DND-41 (cell line): ENCODE data around the gene GREB1L.

Experiments used
- ATAC-seq: fragments of 200-7000 bp; cut with Tn5 transposase; 3 replicates; pipeline ENCODE4 v1.9.1; 2021; ENCODE audit warnings: low read depth; ENCODE audit not compliant: insufficient read depth
- DNase-seq: peaks from one replicate; pipeline ENCODE4 v3.0.0-alpha.2; 2020
- H2AFZ ChIP-seq: 2 replicates; pipeline ENCODE4 v1.6.0; 2012; ENCODE audit warnings: low read depth, low read length
- H3K27ac ChIP-seq: 2 replicates; pipeline ENCODE4 v1.5.1; 2012; ENCODE audit warnings: low read length, inconsistent platforms
- H3K27me3 ChIP-seq: fragments of 200-600 bp; sonication (generic); 2 replicates; pipeline ENCODE4 v1.6.0; 2012; ENCODE audit warnings: low read length, mild to moderate bottlenecking, inconsistent platforms; ENCODE audit not compliant: insufficient read depth, poor library complexity
- H3K36me3 ChIP-seq: 2 replicates; pipeline ENCODE4 v1.5.1; 2012; ENCODE audit warnings: low read length, inconsistent platforms; ENCODE audit not compliant: insufficient read depth
- H3K4me1 ChIP-seq: 2 replicates; pipeline ENCODE4 v1.5.1; 2012; ENCODE audit warnings: mild to moderate bottlenecking, low read length; ENCODE audit not compliant: insufficient read depth
- H3K4me2 ChIP-seq: 2 replicates; pipeline ENCODE4 v1.6.0; 2012; ENCODE audit warnings: mild to moderate bottlenecking, moderate library complexity, low read length, inconsistent platforms; ENCODE audit not compliant: insufficient read depth
- H3K4me3 ChIP-seq, 2 experiments: fragments of 200-600 bp in 1 of 2; shearing (Covaris generic) in 1 of 2; 2 replicates each; pipeline ENCODE4 v1.5.1; 2012 to 2016; ENCODE audit warnings: inconsistent platforms in 2 of 2, low read length in 2 of 2, mild to moderate bottlenecking in 2 of 2, low read depth in 1 of 2, moderate library complexity in 1 of 2
- H3K79me2 ChIP-seq: 2 replicates; pipeline ENCODE4 v1.6.0; 2012; ENCODE audit warnings: low read length, inconsistent platforms; ENCODE audit not compliant: insufficient read depth
- H3K9ac ChIP-seq: 2 replicates; pipeline ENCODE4 v1.6.0; 2012; ENCODE audit warnings: low read depth, mild to moderate bottlenecking, inconsistent platforms, low read length, moderate library complexity
- H3K9me3 ChIP-seq: 2 replicates; pipeline ENCODE4 v1.5.1; 2012; ENCODE audit warnings: low read length, moderate library complexity, mild to moderate bottlenecking, inconsistent platforms; ENCODE audit not compliant: insufficient read depth, severe bottlenecking
- H4K20me1 ChIP-seq: 2 replicates; pipeline ENCODE4 v1.6.0; 2012; ENCODE audit warnings: low read length; ENCODE audit not compliant: insufficient read depth
- EZH2 ChIP-seq: IDR thresholded peaks from 3 replicates; pipeline ENCODE4 v1.6.1; 2012; ENCODE audit warnings: borderline replicate concordance, low read depth, mild to moderate bottlenecking, moderate library complexity, low read length, inconsistent platforms; ENCODE audit not compliant: severe bottlenecking
- TF ChIP-seq, protein P1 (sequence below): IDR thresholded peaks from 2 replicates; pipeline ENCODE4 v1.5.1; 2012; ENCODE audit warnings: borderline replicate concordance, low read length, moderate library complexity, mild to moderate bottlenecking; ENCODE audit not compliant: poor library complexity, severe bottlenecking; ENCODE audit errors: extremely low read depth

Gene GREB1L

GRCh38 chr18:21336846-21337245, 94.8 kb downstream of the GREB1L start:
- Histone ChIP-seq H3K79me2 (no peaks in the 10 kb centered on the region), H3K4me3 (no peak overlapping the region), H3K27me3 (peaks cover 6% of the 10 kb centered on the region), H4K20me1 (no peaks in the 10 kb centered on the region), H3K4me1 (no peaks in the 10 kb centered on the region), H3K27ac (no peak overlapping the region), H3K9me3 (no peaks in the 10 kb centered on the region), H3K36me3 (no peaks in the 10 kb centered on the region), H3K4me2 (no peak overlapping the region), H2AFZ (no peak overlapping the region), H3K9ac (no peak overlapping the region)
- ATAC-seq (no peak), DNase-seq (no peak)
- TF ChIP-seq, protein P1, sequence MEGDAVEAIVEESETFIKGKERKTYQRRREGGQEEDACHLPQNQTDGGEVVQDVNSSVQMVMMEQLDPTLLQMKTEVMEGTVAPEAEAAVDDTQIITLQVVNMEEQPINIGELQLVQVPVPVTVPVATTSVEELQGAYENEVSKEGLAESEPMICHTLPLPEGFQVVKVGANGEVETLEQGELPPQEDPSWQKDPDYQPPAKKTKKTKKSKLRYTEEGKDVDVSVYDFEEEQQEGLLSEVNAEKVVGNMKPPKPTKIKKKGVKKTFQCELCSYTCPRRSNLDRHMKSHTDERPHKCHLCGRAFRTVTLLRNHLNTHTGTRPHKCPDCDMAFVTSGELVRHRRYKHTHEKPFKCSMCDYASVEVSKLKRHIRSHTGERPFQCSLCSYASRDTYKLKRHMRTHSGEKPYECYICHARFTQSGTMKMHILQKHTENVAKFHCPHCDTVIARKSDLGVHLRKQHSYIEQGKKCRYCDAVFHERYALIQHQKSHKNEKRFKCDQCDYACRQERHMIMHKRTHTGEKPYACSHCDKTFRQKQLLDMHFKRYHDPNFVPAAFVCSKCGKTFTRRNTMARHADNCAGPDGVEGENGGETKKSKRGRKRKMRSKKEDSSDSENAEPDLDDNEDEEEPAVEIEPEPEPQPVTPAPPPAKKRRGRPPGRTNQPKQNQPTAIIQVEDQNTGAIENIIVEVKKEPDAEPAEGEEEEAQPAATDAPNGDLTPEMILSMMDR = no peak
- TF ChIP-seq EZH2 = no peak

DNA sequence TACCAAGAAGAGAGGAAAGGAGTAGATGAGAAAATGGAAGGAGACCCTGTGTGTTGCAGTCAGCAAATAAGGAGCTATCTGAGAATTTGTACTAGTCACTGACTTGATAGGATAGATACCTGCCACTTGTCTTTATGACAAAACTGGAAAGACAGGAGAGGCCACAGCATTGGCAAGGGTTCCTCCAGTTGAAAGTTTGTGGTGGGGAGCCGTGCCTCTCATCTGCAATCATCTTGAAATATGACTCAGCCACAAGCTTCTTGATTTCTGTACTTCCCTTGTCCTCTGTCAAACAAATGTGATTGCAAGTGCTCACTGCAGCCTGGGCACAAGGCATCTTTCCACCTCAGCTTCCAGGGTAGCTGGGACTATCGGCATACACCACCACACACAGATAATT, 99.1 kb downstream of the GREB1L start:
- Histone ChIP-seq H3K4me3 (no peak overlapping the region), H3K27me3 (peaks cover 9% of the 10 kb centered on the region), H4K20me1 (no peaks in the 10 kb centered on the region), H3K79me2 (no peaks in the 10 kb centered on the region), H3K36me3 (no peaks in the 10 kb centered on the region), H2AFZ (no peak overlapping the region), H3K9me3 (no peaks in the 10 kb centered on the region), H3K27ac (no peak overlapping the region), H3K4me2 (no peak overlapping the region), H3K9ac (no peak overlapping the region), H3K4me1 (no peaks in the 10 kb centered on the region)
- DNase-seq = no peak
- TF ChIP-seq, protein P1 = no peak
- ATAC-seq = no peak

DNA sequence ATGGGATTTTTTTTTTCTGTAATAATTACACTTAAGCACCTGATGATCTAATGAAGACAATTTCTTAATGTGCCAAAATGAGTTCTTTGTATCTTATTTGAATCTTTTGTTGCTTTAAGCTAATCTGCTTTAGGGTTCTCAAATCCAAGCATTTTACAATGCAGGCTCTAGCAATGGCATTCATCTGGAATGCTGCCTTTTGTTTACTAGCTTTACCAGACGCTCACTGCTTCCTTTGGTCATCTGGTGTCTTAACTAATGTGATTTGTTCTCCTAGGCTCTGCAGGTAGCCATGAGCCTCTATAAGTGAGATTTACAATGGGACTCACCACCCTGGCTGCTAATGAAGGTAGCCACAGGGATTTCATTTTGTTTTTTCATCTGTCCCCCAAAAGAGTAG, 100.3 kb downstream of the GREB1L start:
- H4K20me1 ChIP-seq = no peaks in the 10 kb centered on the region
- H3K9ac ChIP-seq = no peak overlapping the region
- no peaks in the 10 kb centered on the region for H3K36me3 ChIP-seq
- H3K9me3 ChIP-seq = no peaks in the 10 kb centered on the region
- no peak overlapping the region for H2AFZ ChIP-seq
- no peak overlapping the region for H3K27ac ChIP-seq
- no peak overlapping the region for H3K4me2 ChIP-seq
- no peaks in the 10 kb centered on the region for H3K4me1 ChIP-seq
- no peaks in the 10 kb centered on the region for H3K79me2 ChIP-seq
- ATAC-seq (no peak), DNase-seq (no peak)
- peaks cover 9% of the 10 kb centered on the region for H3K27me3 ChIP-seq
- no peak overlapping the region for H3K4me3 ChIP-seq
- TF ChIP-seq, protein P1 = no peak

GRCh38 chr18:21344860-21345259, 102.8 kb downstream of the GREB1L start:
- ATAC-seq = no peak
- no peak for DNase-seq
- Histone ChIP-seq H3K79me2 (no peaks in the 10 kb centered on the region), H3K4me3 (no peak overlapping the region), H3K27me3 (peaks cover 9% of the 10 kb centered on the region), H3K9me3 (no peaks in the 10 kb centered on the region), H3K36me3 (no peaks in the 10 kb centered on the region), H3K4me2 (no peak overlapping the region), H3K4me1 (no peaks in the 10 kb centered on the region), H2AFZ (no peak overlapping the region), H4K20me1 (no peaks in the 10 kb centered on the region), H3K27ac (no peak overlapping the region), H3K9ac (no peak overlapping the region)
- TF ChIP-seq, protein P1 = no peak
- no peak for TF ChIP-seq EZH2
